IMR-90 (cell line): ENCODE data around the gene CCND1. TPM values are rescaled to one million over a fixed set of nuclear protein-coding genes. Genes with fewer than 3 reads are reported as not detected.
A peak's percentile ranks its signal among the peaks of the same experiment; 100 is the strongest.

Experiments used
- ATAC-seq: fragments of 200-7000 bp; cut with Tn5 transposase; 2 replicates; pipeline ENCODE4 v1.9.1; 2020; ENCODE audit warnings: low read depth, mild to moderate bottlenecking, moderate library complexity
- BruUV-seq: library from RNA; stranded (reverse); fragments of 400-500 nt; replicated peaks from 2 replicates; lab custom pipeline; 2021; lab: Mats Ljungman, UMichigan
- CTCF ChIA-PET: fragments of 300-600 bp; formaldehyde crosslinking; extraction: SDS; loops from one replicate; lab custom pipeline; 2021; ENCODE audit warnings: antibody characterized with exemption; lab: Yijun Ruan, JAX
- POLR2A ChIA-PET: fragments of 300-600 bp; sonication (Branson Sonifier 250); formaldehyde crosslinking; loops from one replicate; lab custom pipeline; 2022; ENCODE audit warnings: antibody characterized with exemption; ENCODE audit not compliant: unreplicated experiment; lab: Charles Lee
- DNase-seq: peaks from one replicate; pipeline ENCODE4 v3.0.0; 2013
- H2AFZ ChIP-seq: replicated peaks from 2 replicates; pipeline ENCODE3; 2013; ENCODE audit warnings: low read length, mild to moderate bottlenecking; ENCODE audit not compliant: poor library complexity
- H2AK5ac ChIP-seq: 2 replicates; pipeline ENCODE4 v1.6.1; 2013; ENCODE audit warnings: low read depth, low read length, inconsistent platforms
- H2AK9ac ChIP-seq: replicated peaks from 2 replicates; pipeline ENCODE3; 2013; ENCODE audit warnings: mild to moderate bottlenecking, low read depth, low read length, moderate library complexity; ENCODE audit not compliant: poor library complexity
- H2BK120ac ChIP-seq: 2 replicates; pipeline ENCODE4 v1.6.1; 2013; ENCODE audit warnings: low read depth, low read length, inconsistent platforms
- H2BK15ac ChIP-seq: 3 replicates; pipeline ENCODE4 v1.6.1; 2013; ENCODE audit warnings: low read depth, low read length, inconsistent platforms
- H2BK20ac ChIP-seq: 2 replicates; pipeline ENCODE4 v1.6.1; 2013; ENCODE audit warnings: low read depth, mild to moderate bottlenecking, inconsistent platforms, low read length, moderate library complexity
- H2BK5ac ChIP-seq: 2 replicates; pipeline ENCODE4 v1.6.1; 2013; ENCODE audit warnings: mild to moderate bottlenecking, low read depth, low read length, inconsistent platforms; ENCODE audit not compliant: poor library complexity, severe bottlenecking
- H3K14ac ChIP-seq: replicated peaks from 2 replicates; pipeline ENCODE4 v1.6.1; 2013; ENCODE audit warnings: low read depth, low read length, inconsistent platforms
- H3K18ac ChIP-seq: 2 replicates; pipeline ENCODE4 v1.6.1; 2013; ENCODE audit warnings: low read depth, low read length, control low read depth
- H3K23ac ChIP-seq: 2 replicates; pipeline ENCODE4 v1.6.1; 2013; ENCODE audit warnings: low read depth, low read length, inconsistent platforms
- H3K27ac ChIP-seq: 2 replicates; pipeline ENCODE4 v1.5.1; 2013; ENCODE audit warnings: mild to moderate bottlenecking, control low read depth, low read length; ENCODE audit not compliant: insufficient read depth
- H3K27me3 ChIP-seq: 2 replicates; pipeline ENCODE4 v1.6.1; 2013; ENCODE audit warnings: low read length; ENCODE audit not compliant: control insufficient read depth, insufficient read depth
- H3K36me3 ChIP-seq: 2 replicates; pipeline ENCODE4 v1.6.1; 2013; ENCODE audit warnings: low read length, mixed read lengths; ENCODE audit not compliant: control insufficient read depth, insufficient read depth
- H3K4ac ChIP-seq: 2 replicates; pipeline ENCODE4 v1.6.1; 2013; ENCODE audit warnings: low read depth, low read length, inconsistent platforms
- H3K4me1 ChIP-seq: 2 replicates; pipeline ENCODE4 v1.6.1; 2013; ENCODE audit warnings: low read length, mixed read lengths; ENCODE audit not compliant: control insufficient read depth, insufficient read depth
- H3K4me2 ChIP-seq: 2 replicates; pipeline ENCODE4 v1.6.1; 2013; ENCODE audit warnings: low read depth, mild to moderate bottlenecking, control low read depth, low read length, moderate library complexity
- H3K4me3 ChIP-seq: 2 replicates; pipeline ENCODE4 v1.5.1; 2013; ENCODE audit warnings: low read depth, mild to moderate bottlenecking, control low read depth, low read length, moderate library complexity; ENCODE audit not compliant: insufficient read depth
- H3K56ac ChIP-seq: 2 replicates; pipeline ENCODE4 v1.6.1; 2013; ENCODE audit warnings: low read length, inconsistent platforms; ENCODE audit not compliant: insufficient read depth; ENCODE audit errors: extremely low read depth
- H3K79me1 ChIP-seq, 2 experiments: 2 replicates each; pipeline ENCODE4 v1.6.1; 2013; ENCODE audit warnings: low read length in 2 of 2, inconsistent platforms in 1 of 2, low read depth in 1 of 2
- H3K9ac ChIP-seq: 2 replicates; pipeline ENCODE4 v1.6.1; 2013; ENCODE audit warnings: low read depth, low read length, control low read depth
- H3K9me1 ChIP-seq: 2 replicates; pipeline ENCODE4 v1.6.1; 2013; ENCODE audit warnings: low read length, inconsistent platforms; ENCODE audit not compliant: insufficient read depth
- H3K9me3 ChIP-seq: 2 replicates; pipeline ENCODE4 v1.6.1; 2013; ENCODE audit warnings: low read length; ENCODE audit not compliant: control insufficient read depth, insufficient read depth
- H4K20me1 ChIP-seq: 2 replicates; pipeline ENCODE4 v1.6.1; 2013; ENCODE audit warnings: low read length, inconsistent platforms; ENCODE audit not compliant: insufficient read depth
- H4K5ac ChIP-seq: 2 replicates; pipeline ENCODE4 v1.6.1; 2013; ENCODE audit warnings: mild to moderate bottlenecking, low read depth, low read length, control low read depth
- H4K8ac ChIP-seq, 2 experiments: 2 replicates each; pipeline ENCODE4 v1.6.1; 2013; ENCODE audit warnings: low read depth in 2 of 2, low read length in 2 of 2, control low read depth in 1 of 2, inconsistent platforms in 1 of 2
- H4K91ac ChIP-seq: 2 replicates; pipeline ENCODE4 v1.6.1; 2013; ENCODE audit warnings: low read depth, low read length, inconsistent platforms; ENCODE audit not compliant: insufficient read depth
- CHD1 ChIP-seq: IDR thresholded peaks from 2 replicates; pipeline ENCODE4 v1.6.1; 2012; ENCODE audit warnings: low read depth, low read length, improper control_type of control experiment
- FOS ChIP-seq: fragments of 150-350 bp; IDR thresholded peaks from 2 replicates; pipeline ENCODE4 v1.6.1; 2016; ENCODE audit warnings: low read depth, low read length
- USF2 ChIP-seq: fragments of 150-350 bp; IDR thresholded peaks from 2 replicates; pipeline ENCODE4 v1.6.1; 2017; ENCODE audit warnings: mild to moderate bottlenecking, antibody characterized with exemption, low read length, low read depth
- WGBS, 2 experiments: methylation state at CpG; one replicate each; pipeline versions ENCODE4 v1.1.5 to v1.1.7; 2013; ENCODE audit warnings: missing lambda C conversion rate in 2 of 2; ENCODE audit not compliant: insufficient read length in 1 of 2; ENCODE audit errors: extremely low coverage in 2 of 2; 5-methylcytosine and 5-hydroxymethylcytosine counted together
- dilution Hi-C: fragments of 300-500 bp; cut with HindIII; formaldehyde crosslinking; loops from one replicate; pipeline ENCODE4 v1.14.3; 2018; ENCODE audit warnings: low sequenced_read_pairs; ENCODE audit not compliant: unreplicated experiment
- in situ Hi-C: fragments of 300-500 bp; cut with MboI; formaldehyde crosslinking; loops from 3 replicates; pipeline ENCODE4 v1.14.3; 2019; ENCODE audit warnings: low sequenced_read_pairs, inconsistent platforms, mixed read lengths
- intact Hi-C: fragments of 100-400 bp; cut with micrococcal nuclease; formaldehyde crosslinking; loops from 2 replicates; pipeline ENCODE4 v1.10.0; 2022
- polyA plus RNA-seq, 3 experiments: library from polyadenylated mRNA; depleted of rRNA; stranded (reverse); fragments of >200 nt; gene quantifications; 2 replicates each; pipeline ENCODE4 v1.2.3, GENCODE V29; 2012; ENCODE audit warnings: low replicate concordance in 1 of 3
- total RNA-seq: library from RNA; depleted of rRNA; stranded (reverse); fragments of >200 nt; gene quantifications from 2 replicates; pipeline ENCODE4 v1.2.3, GENCODE V29; 2012

CCND1 gene
- total and polyA plus RNA-seq, 2 of the 4 experiments (the other 2 are of a cell fraction) = 481 to 748 TPM

GRCh38 chr11:69656536-69657455, 15.8 kb downstream of the CCND1 start (continued):
- TF ChIP-seq USF2 (no peak), FOS (no peak)

- in situ Hi-C loops (loop anchor here (25.0 kb wide), 2 partner anchors 720 to 1045 kb away; no protein-coding TSS in a partner anchor), dilution Hi-C loops (no loop called here), intact Hi-C loops (no loop called here)
- H3K27ac ChIP-seq = no peak overlapping the region
- no peak overlapping the region for H4K8ac ChIP-seq
- WGBS, 2 experiments = 83% methylated on average over 6 of the region's 14 CpGs; no CpG with 5 or more reads in 1 of the 2 experiments
- H4K5ac ChIP-seq = no peak overlapping the region
- peaks cover 17% of the 10 kb centered on the region for H3K36me3 ChIP-seq
- ATAC-seq (no peak), DNase-seq (no peak)
- H3K23ac ChIP-seq = no peak overlapping the region
- H2BK20ac ChIP-seq = no peak overlapping the region
- H3K4me1 ChIP-seq = peaks cover 13% of the 10 kb centered on the region; the same call in 1 of the 2 replicates
- H3K9me1 ChIP-seq = no peaks in the 10 kb centered on the region
- no peak overlapping the region for H3K56ac ChIP-seq
- no peak overlapping the region for H2BK15ac ChIP-seq
- H2AK9ac ChIP-seq = peak overlapping the region; percentile 46
- H3K4me2 ChIP-seq = no peak overlapping the region
- H3K27me3 ChIP-seq = no peaks in the 10 kb centered on the region
- ChIA-PET POLR2A (no interaction called here), CTCF (no interaction called here)
- H4K91ac ChIP-seq = no peak overlapping the region
- peak overlapping the region; percentile 4; the same call in 1 of the 2 replicates for H3K4ac ChIP-seq
- no peak overlapping the region for H3K14ac ChIP-seq
- no peak overlapping the region for H2BK5ac ChIP-seq
- peaks cover 0 to 5% of the 10 kb centered on the region in 2 experiments; a peak in 1 of 4 replicates for H3K79me1 ChIP-seq
- no peak for TF ChIP-seq CHD1
- H2AK5ac ChIP-seq = no peak overlapping the region
- H3K18ac ChIP-seq = no peak overlapping the region
- no peak overlapping the region for H3K4me3 ChIP-seq
- BruUV-seq = no TSS peak
- no peak overlapping the region for H2AFZ ChIP-seq
- no peak overlapping the region for H2BK120ac ChIP-seq
- H3K9me3 ChIP-seq = no peaks in the 10 kb centered on the region
- H4K20me1 ChIP-seq = peaks cover 39% of the 10 kb centered on the region
- H3K9ac ChIP-seq = no peak overlapping the region
These were observed 16.5 kb downstream of the CCND1 start for GRCh38 chr11:69657456-69657910.
